Muscle layer of colon (tissue), 2 donors: ENCODE measurements around the gene ZCCHC24.
"Not testable (repeated sequence)": the region's sequence is repeated elsewhere in the genome, so short reads cannot be mapped to it uniquely, and the experiment has no call there.

Source experiments
- H3K27ac ChIP-seq: one replicate; pipeline ENCODE4 v1.7.0; 2013; ENCODE audit warnings: low read depth, mild to moderate bottlenecking, low read length, moderate library complexity
- H3K27me3 ChIP-seq, 2 donors: one replicate each; pipeline ENCODE4 v1.7.0; 2013; ENCODE audit warnings: low read length in 2 of 2, mild to moderate bottlenecking in 2 of 2; ENCODE audit not compliant: insufficient read depth in 2 of 2, control insufficient read depth in 1 of 2
- H3K36me3 ChIP-seq: one replicate; pipeline ENCODE4 v1.7.0; 2013; ENCODE audit warnings: mild to moderate bottlenecking, low read length; ENCODE audit not compliant: insufficient read depth
- H3K4me1 ChIP-seq: one replicate; pipeline ENCODE4 v1.7.0; 2013; ENCODE audit warnings: mild to moderate bottlenecking, low read length; ENCODE audit not compliant: insufficient read depth
- H3K4me3 ChIP-seq, 2 donors: one replicate each; pipeline ENCODE4 v1.7.0; 2013; ENCODE audit warnings: low read length in 2 of 2, low read depth in 1 of 2, mild to moderate bottlenecking in 1 of 2, moderate library complexity in 1 of 2
- H3K9ac ChIP-seq: one replicate; pipeline ENCODE4 v1.7.0; 2013; ENCODE audit warnings: low read length
- H3K9me3 ChIP-seq: one replicate; pipeline ENCODE4 v1.7.0; 2013; ENCODE audit warnings: mild to moderate bottlenecking, low read length
- donor health status: abdominal sarcoma.
- donor health status: Adenocarcinoma of cecum.

Gene ZCCHC24

GRCh38 chr10:79453392-79453791 lies 8.0 kb upstream of the ZCCHC24 start:
- no peak overlapping the region for H3K4me3 ChIP-seq
- peaks cover 25% of the 10 kb centered on the region for H3K4me1 ChIP-seq
- H3K27me3 ChIP-seq = no peaks in the 10 kb centered on the region
- no peak overlapping the region for H3K27ac ChIP-seq
- no peak overlapping the region for H3K9ac ChIP-seq
- no peaks in the 10 kb centered on the region for H3K9me3 ChIP-seq
- no peaks in the 10 kb centered on the region for H3K36me3 ChIP-seq

GRCh38 chr10:79452174-79452611 lies 6.8 kb upstream of the ZCCHC24 start:
- H3K4me1 ChIP-seq = peaks cover 25% of the 10 kb centered on the region
- H3K9me3 ChIP-seq = no peaks in the 10 kb centered on the region
- no peak overlapping the region for H3K4me3 ChIP-seq
- peak overlapping the region; percentile 30 for H3K27ac ChIP-seq
- H3K36me3 ChIP-seq = no peaks in the 10 kb centered on the region
- no peaks in the 10 kb centered on the region for H3K27me3 ChIP-seq
- no peak overlapping the region for H3K9ac ChIP-seq

DNA sequence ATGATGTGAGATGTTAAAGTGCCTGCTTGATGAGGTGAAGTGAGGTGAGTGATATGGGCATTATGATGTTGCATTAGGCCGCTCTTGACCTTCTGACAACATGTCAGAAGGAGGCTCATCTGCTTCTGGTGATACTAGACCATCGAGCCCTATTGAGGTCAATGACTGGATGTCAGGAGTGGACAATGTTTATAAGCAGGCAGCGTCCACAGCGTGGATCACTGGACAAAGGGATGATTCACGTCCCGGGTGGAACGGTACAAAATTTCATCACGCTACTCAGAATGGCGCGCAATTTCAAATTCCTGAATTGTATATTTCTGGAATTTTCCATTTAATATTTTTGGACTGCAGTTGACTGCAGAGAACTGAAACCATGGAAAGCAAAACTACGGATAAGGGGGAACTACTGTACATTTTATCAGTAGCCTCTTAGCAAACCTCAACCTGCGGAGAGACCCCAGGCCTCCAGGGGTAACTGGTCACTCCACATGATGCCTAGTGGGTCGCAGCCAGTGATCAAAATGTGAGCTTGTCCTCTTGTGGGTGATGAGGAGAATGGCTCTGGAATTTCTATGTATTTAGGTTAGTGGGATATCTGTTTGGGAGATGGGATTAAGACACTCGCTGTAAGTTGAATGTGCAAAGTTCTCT lies 5.7 kb upstream of the ZCCHC24 start:
- Histone ChIP-seq H3K36me3 (no peaks in the 10 kb centered on the region), H3K4me1 (peaks cover 25% of the 10 kb centered on the region), H3K4me3 (no peak overlapping the region), H3K27me3 (no peaks in the 10 kb centered on the region), H3K9me3 (no peaks in the 10 kb centered on the region), H3K9ac (no peak overlapping the region), H3K27ac (no peak overlapping the region)

DNA sequence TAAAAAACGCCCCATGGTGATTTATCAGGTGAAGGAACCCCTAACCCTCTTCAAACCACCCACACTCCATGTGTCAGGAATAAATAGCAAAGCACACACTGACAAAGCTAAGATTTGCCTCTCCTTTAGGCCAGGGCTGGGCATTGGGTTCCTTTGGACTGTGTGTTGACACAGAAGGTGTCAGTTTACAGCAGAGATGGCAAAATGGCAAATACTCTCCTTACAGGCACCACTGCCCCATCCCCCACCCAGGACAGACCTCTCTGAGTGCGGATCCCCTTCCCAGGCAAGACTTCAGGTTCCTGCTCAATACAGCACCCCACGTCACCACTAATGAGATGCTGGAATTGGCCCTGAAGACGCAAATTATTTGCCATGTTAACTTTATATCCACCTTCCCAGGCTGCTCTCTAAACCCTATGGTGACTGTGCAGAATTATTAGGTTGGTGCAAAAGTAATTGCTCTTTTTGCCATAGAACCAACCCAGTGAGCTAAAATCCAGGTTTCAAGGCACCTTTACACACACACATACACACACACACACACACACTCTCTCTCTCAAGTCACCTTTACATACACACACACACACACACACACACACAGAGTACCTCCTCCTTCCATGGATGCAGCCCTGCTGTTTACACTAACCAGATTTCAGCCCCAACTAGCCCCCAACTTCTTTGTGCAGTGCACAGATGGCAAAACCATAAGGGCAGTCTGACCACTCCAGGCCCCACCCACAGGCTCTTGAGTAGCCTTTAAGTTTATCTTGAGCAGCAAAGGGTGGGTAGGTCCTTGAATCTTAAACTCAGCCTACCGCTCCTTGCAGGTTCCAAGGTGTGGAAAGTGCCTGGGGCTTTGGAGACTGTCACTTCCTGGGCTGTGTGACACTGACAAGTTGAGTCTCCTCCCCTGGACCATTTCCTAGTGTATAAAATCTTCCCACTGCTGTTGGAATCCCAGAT lies 4.0 kb upstream of the ZCCHC24 start:
- Histone ChIP-seq H3K36me3 (no peaks in the 10 kb centered on the region), H3K4me1 (peaks cover 25% of the 10 kb centered on the region), H3K27ac (no peak overlapping the region), H3K9me3 (no peaks in the 10 kb centered on the region), H3K27me3 (no peaks in the 10 kb centered on the region), H3K4me3 (no peak overlapping the region), H3K9ac (no peak overlapping the region)

DNA sequence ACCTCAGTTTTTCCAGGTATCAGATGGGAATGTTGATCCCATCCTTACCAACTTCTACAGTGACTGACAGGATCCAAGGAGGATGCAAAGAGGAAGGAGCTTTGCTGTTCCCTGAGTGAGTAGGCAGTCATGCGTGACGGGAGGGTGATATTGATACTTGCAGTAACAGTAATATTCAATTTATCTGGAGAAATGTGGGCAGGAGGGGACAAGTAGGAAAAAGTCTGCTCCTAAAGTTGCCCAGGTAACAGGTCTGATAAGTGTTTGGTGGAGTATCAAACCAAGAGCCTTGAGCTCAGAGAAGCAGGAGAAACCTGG lies 3.3 kb upstream of the ZCCHC24 start:
- H3K36me3 ChIP-seq = no peaks in the 10 kb centered on the region
- H3K9me3 ChIP-seq = no peaks in the 10 kb centered on the region
- peaks cover 21% of the 10 kb centered on the region for H3K4me1 ChIP-seq
- H3K27ac ChIP-seq = no peak overlapping the region
- H3K4me3 ChIP-seq = no peak overlapping the region
- H3K9ac ChIP-seq = no peak overlapping the region
- H3K27me3 ChIP-seq = no peaks in the 10 kb centered on the region

DNA sequence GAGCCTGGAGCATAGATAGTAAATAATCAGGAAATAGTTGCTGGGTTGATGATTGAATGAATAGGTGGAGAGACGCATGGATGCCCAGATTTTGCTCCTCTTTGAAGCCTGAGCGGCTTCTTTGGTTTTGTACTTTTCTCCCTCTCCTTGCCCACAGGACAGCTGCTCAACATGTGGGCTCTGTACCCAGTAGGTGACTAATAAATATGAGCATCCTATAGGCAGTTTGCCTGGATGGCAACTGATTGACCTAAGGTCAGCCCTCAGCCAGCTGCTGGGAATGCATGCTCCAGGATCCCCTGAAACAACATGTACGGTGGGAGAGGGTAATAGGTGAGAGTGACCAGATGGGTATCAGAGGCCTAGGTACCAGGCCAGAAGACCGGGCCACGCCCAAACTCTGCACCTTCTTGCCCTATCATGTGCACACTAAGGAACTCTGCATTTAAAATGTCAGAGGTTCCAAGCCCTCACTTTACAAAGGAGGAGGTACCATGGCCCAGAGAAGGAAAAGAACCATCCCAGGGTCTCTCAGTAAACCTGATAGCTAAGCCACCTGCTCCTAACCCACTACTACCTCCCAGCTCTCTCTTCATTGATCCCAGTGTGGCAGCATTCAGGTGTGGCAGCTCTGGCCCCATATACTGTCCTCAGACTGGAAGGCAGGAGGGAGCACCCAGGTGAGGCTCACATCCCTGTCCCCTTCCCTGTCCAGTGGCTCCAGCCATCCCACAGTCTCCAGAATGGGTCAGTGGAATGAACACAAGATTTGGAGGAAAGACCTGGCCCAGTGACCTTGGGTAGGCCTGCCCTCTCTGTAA lies 2.7 kb upstream of the ZCCHC24 start:
- peaks cover 25% of the 10 kb centered on the region for H3K4me1 ChIP-seq
- H3K9ac ChIP-seq = no peak overlapping the region
- H3K36me3 ChIP-seq = no peaks in the 10 kb centered on the region
- H3K27ac ChIP-seq = no peak overlapping the region
- no peaks in the 10 kb centered on the region for H3K9me3 ChIP-seq
- no peaks in the 10 kb centered on the region for H3K27me3 ChIP-seq
- no peak overlapping the region for H3K4me3 ChIP-seq

- not testable (repeated sequence) for H3K4me3 ChIP-seq, H3K27me3 ChIP-seq, H3K36me3 ChIP-seq, H3K9me3 ChIP-seq
- Histone ChIP-seq H3K27ac (peak overlapping the region; percentile 85), H3K4me1 (peaks cover 27% of the 10 kb centered on the region), H3K9ac (peak overlapping the region; percentile 61)
Observed at GRCh38 chr10:79447249-79447648, 1.8 kb upstream of the ZCCHC24 start.

DNA sequence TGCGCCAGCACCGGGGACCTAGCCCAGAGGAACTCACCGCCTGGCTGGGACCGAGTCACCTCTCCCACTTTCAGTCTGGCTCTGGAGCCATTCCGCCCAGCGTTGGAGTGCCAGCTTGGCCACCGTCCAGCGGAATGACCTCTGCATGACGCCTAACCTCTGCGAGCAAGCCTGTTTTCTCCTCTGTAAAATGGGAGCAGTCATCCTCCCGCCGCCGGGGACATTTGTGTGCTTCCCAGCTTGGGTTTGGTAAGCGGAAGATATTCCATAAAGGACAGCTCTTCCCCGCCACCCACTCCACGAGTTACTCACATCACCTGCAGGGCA lies 1.3 kb upstream of the ZCCHC24 start:
- Histone ChIP-seq H3K36me3 (peaks cover 10% of the 10 kb centered on the region), H3K4me3 (peak overlapping the region; percentile 43 to 60), H3K9me3 (no peaks in the 10 kb centered on the region), H3K27me3 (no peaks in the 10 kb centered on the region), H3K27ac (peak overlapping the region; percentile 85), H3K9ac (peak overlapping the region; percentile 61), H3K4me1 (peaks cover 27% of the 10 kb centered on the region)

DNA sequence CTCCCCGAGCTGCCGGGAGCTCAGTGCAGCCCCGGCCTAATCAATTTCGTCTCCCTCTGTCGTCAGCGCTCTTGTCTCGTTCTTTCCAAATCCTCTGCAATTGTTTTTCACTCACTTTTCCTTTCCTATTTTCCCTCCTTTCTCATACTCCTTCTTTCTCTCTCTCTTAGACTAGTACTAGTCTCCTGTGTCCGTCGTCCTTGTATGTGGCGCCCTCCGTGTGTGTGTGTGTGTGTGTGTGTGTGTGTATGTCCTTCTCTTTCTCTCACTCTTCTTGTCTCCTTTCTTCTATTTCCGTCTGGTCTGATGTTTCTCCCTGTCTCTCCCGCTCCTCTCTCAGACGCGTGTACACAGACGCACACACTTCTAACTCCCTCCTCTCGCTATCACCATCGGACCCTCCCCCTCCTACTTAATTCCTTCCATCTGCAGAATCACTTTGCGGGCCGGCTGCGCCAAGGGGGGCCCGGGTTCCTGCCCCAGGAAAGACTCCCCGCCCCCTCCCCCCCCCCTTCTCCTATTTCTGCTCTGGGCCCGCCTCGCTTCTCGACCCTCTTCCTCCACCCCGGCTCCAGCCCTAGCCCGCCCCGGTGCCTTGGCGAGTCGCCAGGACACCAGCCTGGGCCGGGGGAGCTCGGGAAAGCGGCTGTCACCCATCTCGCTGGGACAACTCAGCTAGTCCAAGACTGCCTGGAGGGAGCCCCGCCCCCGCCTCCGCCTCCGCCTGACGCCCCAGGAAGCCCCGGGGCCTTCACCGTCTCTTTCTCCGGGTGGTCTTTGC lies 743 bp upstream of the ZCCHC24 start:
- no peaks in the 10 kb centered on the region for H3K27me3 ChIP-seq
- H3K4me3 ChIP-seq = peak overlapping the region; percentile 43 to 60
- H3K4me1 ChIP-seq = peaks cover 28% of the 10 kb centered on the region
- H3K36me3 ChIP-seq = peaks cover 12% of the 10 kb centered on the region
- H3K9me3 ChIP-seq = no peaks in the 10 kb centered on the region
- peak overlapping the region; percentile 85 for H3K27ac ChIP-seq
- peak overlapping the region; percentile 61 for H3K9ac ChIP-seq

GRCh38 chr10:79444199-79445119 lies 965 bp downstream of the ZCCHC24 start:
- Histone ChIP-seq H3K4me3 (peak overlapping the region; percentile 75 to 97), H3K27me3 (no peaks in the 10 kb centered on the region), H3K27ac (peak overlapping the region; percentile 89), H3K9ac (peak overlapping the region; percentile 79), H3K4me1 (peaks cover 45% of the 10 kb centered on the region), H3K9me3 (no peaks in the 10 kb centered on the region), H3K36me3 (peaks cover 12% of the 10 kb centered on the region)
